Measurements from ENCODE around the gene TBC1D20.

- no peak for TF ChIP-seq CTCF (conservative IDR thresholded peaks at IDR 0.05 in 1 of 2, IDR thresholded peaks at IDR 0.05 in 1 of 2; ENCODE audit: low read depth in 1 of 2, low read length in 2 of 2)
- TF ChIP-seq EZH2 (IDR thresholded peaks at IDR 0.05; ENCODE audit: low read length, missing control alignments) = no peak
These were observed 10.0 kb upstream of the TBC1D20 start for GRCh38 chr20:472137-472846.
